IMR-90 (cell line): ENCODE measurements around the gene TOMM34. TPM values are rescaled to one million over a fixed set of nuclear protein-coding genes. Genes with fewer than 3 reads are reported as not detected.

Experiments used
- ATAC-seq: fragments of 200-7000 bp; cut with Tn5 transposase; 2 replicates; pipeline ENCODE4 v1.9.1; 2020; ENCODE audit warnings: low read depth, mild to moderate bottlenecking, moderate library complexity
- BruUV-seq: library from RNA; stranded (reverse); fragments of 400-500 nt; replicated peaks from 2 replicates; lab custom pipeline; 2021; lab: Mats Ljungman, UMichigan
- CTCF ChIA-PET: fragments of 300-600 bp; formaldehyde crosslinking; extraction: SDS; loops from one replicate; lab custom pipeline; 2021; ENCODE audit warnings: antibody characterized with exemption; lab: Yijun Ruan, JAX
- POLR2A ChIA-PET: fragments of 300-600 bp; sonication (Branson Sonifier 250); formaldehyde crosslinking; loops from one replicate; lab custom pipeline; 2022; ENCODE audit warnings: antibody characterized with exemption; ENCODE audit not compliant: unreplicated experiment; lab: Charles Lee
- DNase-seq: peaks from one replicate; pipeline ENCODE4 v3.0.0; 2013
- H2AFZ ChIP-seq: replicated peaks from 2 replicates; pipeline ENCODE3; 2013; ENCODE audit warnings: low read length, mild to moderate bottlenecking; ENCODE audit not compliant: poor library complexity
- H2AK5ac ChIP-seq: 2 replicates; pipeline ENCODE4 v1.6.1; 2013; ENCODE audit warnings: low read depth, low read length, inconsistent platforms
- H2AK9ac ChIP-seq: replicated peaks from 2 replicates; pipeline ENCODE3; 2013; ENCODE audit warnings: mild to moderate bottlenecking, low read depth, low read length, moderate library complexity; ENCODE audit not compliant: poor library complexity
- H2BK120ac ChIP-seq: 2 replicates; pipeline ENCODE4 v1.6.1; 2013; ENCODE audit warnings: low read depth, low read length, inconsistent platforms
- H2BK15ac ChIP-seq: 3 replicates; pipeline ENCODE4 v1.6.1; 2013; ENCODE audit warnings: low read depth, low read length, inconsistent platforms
- H2BK20ac ChIP-seq: 2 replicates; pipeline ENCODE4 v1.6.1; 2013; ENCODE audit warnings: low read depth, mild to moderate bottlenecking, inconsistent platforms, low read length, moderate library complexity
- H2BK5ac ChIP-seq: 2 replicates; pipeline ENCODE4 v1.6.1; 2013; ENCODE audit warnings: mild to moderate bottlenecking, low read depth, low read length, inconsistent platforms; ENCODE audit not compliant: poor library complexity, severe bottlenecking
- H3K14ac ChIP-seq: replicated peaks from 2 replicates; pipeline ENCODE4 v1.6.1; 2013; ENCODE audit warnings: low read depth, low read length, inconsistent platforms
- H3K18ac ChIP-seq: 2 replicates; pipeline ENCODE4 v1.6.1; 2013; ENCODE audit warnings: low read depth, low read length, control low read depth
- H3K23ac ChIP-seq: 2 replicates; pipeline ENCODE4 v1.6.1; 2013; ENCODE audit warnings: low read depth, low read length, inconsistent platforms
- H3K27ac ChIP-seq: 2 replicates; pipeline ENCODE4 v1.5.1; 2013; ENCODE audit warnings: mild to moderate bottlenecking, control low read depth, low read length; ENCODE audit not compliant: insufficient read depth
- H3K27me3 ChIP-seq: 2 replicates; pipeline ENCODE4 v1.6.1; 2013; ENCODE audit warnings: low read length; ENCODE audit not compliant: control insufficient read depth, insufficient read depth
- H3K36me3 ChIP-seq: 2 replicates; pipeline ENCODE4 v1.6.1; 2013; ENCODE audit warnings: low read length, mixed read lengths; ENCODE audit not compliant: control insufficient read depth, insufficient read depth
- H3K4ac ChIP-seq: 2 replicates; pipeline ENCODE4 v1.6.1; 2013; ENCODE audit warnings: low read depth, low read length, inconsistent platforms
- H3K4me1 ChIP-seq: 2 replicates; pipeline ENCODE4 v1.6.1; 2013; ENCODE audit warnings: low read length, mixed read lengths; ENCODE audit not compliant: control insufficient read depth, insufficient read depth
- H3K4me2 ChIP-seq: 2 replicates; pipeline ENCODE4 v1.6.1; 2013; ENCODE audit warnings: low read depth, mild to moderate bottlenecking, control low read depth, low read length, moderate library complexity
- H3K4me3 ChIP-seq: 2 replicates; pipeline ENCODE4 v1.5.1; 2013; ENCODE audit warnings: low read depth, mild to moderate bottlenecking, control low read depth, low read length, moderate library complexity; ENCODE audit not compliant: insufficient read depth
- H3K56ac ChIP-seq: 2 replicates; pipeline ENCODE4 v1.6.1; 2013; ENCODE audit warnings: low read length, inconsistent platforms; ENCODE audit not compliant: insufficient read depth; ENCODE audit errors: extremely low read depth
- H3K79me1 ChIP-seq, 2 experiments: 2 replicates each; pipeline ENCODE4 v1.6.1; 2013; ENCODE audit warnings: low read length in 2 of 2, inconsistent platforms in 1 of 2, low read depth in 1 of 2
- H3K9ac ChIP-seq: 2 replicates; pipeline ENCODE4 v1.6.1; 2013; ENCODE audit warnings: low read depth, low read length, control low read depth
- H3K9me1 ChIP-seq: 2 replicates; pipeline ENCODE4 v1.6.1; 2013; ENCODE audit warnings: low read length, inconsistent platforms; ENCODE audit not compliant: insufficient read depth
- H3K9me3 ChIP-seq: 2 replicates; pipeline ENCODE4 v1.6.1; 2013; ENCODE audit warnings: low read length; ENCODE audit not compliant: control insufficient read depth, insufficient read depth
- H4K20me1 ChIP-seq: 2 replicates; pipeline ENCODE4 v1.6.1; 2013; ENCODE audit warnings: low read length, inconsistent platforms; ENCODE audit not compliant: insufficient read depth
- H4K5ac ChIP-seq: 2 replicates; pipeline ENCODE4 v1.6.1; 2013; ENCODE audit warnings: mild to moderate bottlenecking, low read depth, low read length, control low read depth
- H4K8ac ChIP-seq, 2 experiments: 2 replicates each; pipeline ENCODE4 v1.6.1; 2013; ENCODE audit warnings: low read depth in 2 of 2, low read length in 2 of 2, control low read depth in 1 of 2, inconsistent platforms in 1 of 2
- H4K91ac ChIP-seq: 2 replicates; pipeline ENCODE4 v1.6.1; 2013; ENCODE audit warnings: low read depth, low read length, inconsistent platforms; ENCODE audit not compliant: insufficient read depth
- BHLHE40 ChIP-seq: fragments of 150-350 bp; IDR thresholded peaks from 2 replicates; pipeline ENCODE4 v1.6.1; 2016; ENCODE audit warnings: mild to moderate bottlenecking, low read depth, low read length
- CHD1 ChIP-seq: IDR thresholded peaks from 2 replicates; pipeline ENCODE4 v1.6.1; 2012; ENCODE audit warnings: low read depth, low read length, improper control_type of control experiment
- CTCF ChIP-seq: conservative IDR thresholded peaks from 2 replicates; pipeline ENCODE4 v1.5.1; 2012; ENCODE audit warnings: mild to moderate bottlenecking, low read depth, low read length, improper control_type of control experiment
- ELK1 ChIP-seq: fragments of 150-350 bp; IDR thresholded peaks from 2 replicates; pipeline ENCODE4 v1.6.1; 2016; ENCODE audit warnings: low read depth, mild to moderate bottlenecking, low read length, moderate library complexity, borderline replicate concordance
- FOS ChIP-seq: fragments of 150-350 bp; IDR thresholded peaks from 2 replicates; pipeline ENCODE4 v1.6.1; 2016; ENCODE audit warnings: low read depth, low read length
- MAFK ChIP-seq: IDR thresholded peaks from 2 replicates; pipeline ENCODE4 v1.6.1; 2012; ENCODE audit warnings: low read depth, low read length, improper control_type of control experiment
- MAZ ChIP-seq: IDR thresholded peaks from 2 replicates; pipeline ENCODE4 v1.6.1; 2012; ENCODE audit warnings: low read depth, mild to moderate bottlenecking, low read length, improper control_type of control experiment, moderate library complexity, borderline replicate concordance
- NFE2L2 ChIP-seq: fragments of 150-350 bp; IDR thresholded peaks from 2 replicates; pipeline ENCODE4 v1.6.1; 2016; ENCODE audit warnings: low read depth, mild to moderate bottlenecking, low read length
- POLR2A ChIP-seq: IDR thresholded peaks from 2 replicates; pipeline ENCODE4 v1.6.1; 2012; ENCODE audit warnings: mild to moderate bottlenecking, low read depth, low read length
- RAD21 ChIP-seq: IDR thresholded peaks from 2 replicates; pipeline ENCODE4 v1.6.1; 2012; ENCODE audit warnings: low read length, improper control_type of control experiment
- RCOR1 ChIP-seq: IDR thresholded peaks from 2 replicates; pipeline ENCODE4 v1.6.1; 2012; ENCODE audit warnings: mild to moderate bottlenecking, low read length, improper control_type of control experiment; ENCODE audit not compliant: insufficient replicate concordance
- RFX5 ChIP-seq: IDR thresholded peaks from 2 replicates; pipeline ENCODE4 v1.8.0; 2012; ENCODE audit warnings: low read depth, mild to moderate bottlenecking, low read length, moderate library complexity
- USF2 ChIP-seq: fragments of 150-350 bp; IDR thresholded peaks from 2 replicates; pipeline ENCODE4 v1.6.1; 2017; ENCODE audit warnings: mild to moderate bottlenecking, antibody characterized with exemption, low read length, low read depth
- WGBS, 2 experiments: methylation state at CpG; one replicate each; pipeline versions ENCODE4 v1.1.5 to v1.1.7; 2013; ENCODE audit warnings: missing lambda C conversion rate in 2 of 2; ENCODE audit not compliant: insufficient read length in 1 of 2; ENCODE audit errors: extremely low coverage in 2 of 2; 5-methylcytosine and 5-hydroxymethylcytosine counted together
- dilution Hi-C: fragments of 300-500 bp; cut with HindIII; formaldehyde crosslinking; loops from one replicate; pipeline ENCODE4 v1.14.3; 2018; ENCODE audit warnings: low sequenced_read_pairs; ENCODE audit not compliant: unreplicated experiment
- in situ Hi-C: fragments of 300-500 bp; cut with MboI; formaldehyde crosslinking; loops from 3 replicates; pipeline ENCODE4 v1.14.3; 2019; ENCODE audit warnings: low sequenced_read_pairs, inconsistent platforms, mixed read lengths
- intact Hi-C: fragments of 100-400 bp; cut with micrococcal nuclease; formaldehyde crosslinking; loops from 2 replicates; pipeline ENCODE4 v1.10.0; 2022
- polyA plus RNA-seq, 3 experiments: library from polyadenylated mRNA; depleted of rRNA; stranded (reverse); fragments of >200 nt; gene quantifications; 2 replicates each; pipeline ENCODE4 v1.2.3, GENCODE V29; 2012; ENCODE audit warnings: low replicate concordance in 1 of 3
- total RNA-seq: library from RNA; depleted of rRNA; stranded (reverse); fragments of >200 nt; gene quantifications from 2 replicates; pipeline ENCODE4 v1.2.3, GENCODE V29; 2012

Gene TOMM34
- total and polyA plus RNA-seq, 2 of the 4 experiments (the other 2 are of a cell fraction) = 97.5 to 101 TPM

- Histone ChIP-seq H3K4me1 (peaks cover 8% of the 10 kb centered on the region; the same call in 1 of the 2 replicates), H4K8ac (peak within 1 kb of the TSS; percentile 99), H3K9me3 (no peaks in the 10 kb centered on the region), H4K91ac (peak within 1 kb of the TSS; percentile 85), H2AFZ (peak within 1 kb of the TSS; percentile 98), H3K18ac (peak within 1 kb of the TSS; percentile 55), H3K9ac (peak within 1 kb of the TSS; percentile 98), H3K9me1 (peaks cover 10% of the 10 kb centered on the region), H2BK20ac (no peak within 1 kb of the TSS), H3K79me1 (peaks cover 24 to 34% of the 10 kb centered on the region in 2 experiments), H2BK120ac (peak within 1 kb of the TSS; percentile 56), H4K20me1 (no peaks in the 10 kb centered on the region; the same call in 1 of the 2 replicates), H2BK15ac (peak within 1 kb of the TSS; percentile 72; the same call in 2 of the 3 replicates), H3K27me3 (no peaks in the 10 kb centered on the region), H2BK5ac (peak within 1 kb of the TSS; percentile 86), H3K4me3 (peak within 1 kb of the TSS; percentile 72), H3K27ac (peak within 1 kb of the TSS; percentile 90), H3K36me3 (no peaks in the 10 kb centered on the region), H4K5ac (peak within 1 kb of the TSS; percentile 87), H3K4me2 (peak within 1 kb of the TSS; percentile 90), H2AK5ac (peak within 1 kb of the TSS; percentile 89), H2AK9ac (peak within 1 kb of the TSS; percentile 92), H3K14ac (peak within 1 kb of the TSS; percentile 98), H3K23ac (peak within 1 kb of the TSS; percentile 92), H3K4ac (peak within 1 kb of the TSS; percentile 94), H3K56ac (peak within 1 kb of the TSS; percentile 94)
- dilution Hi-C loops (no loop called here), in situ Hi-C loops (no loop called here), intact Hi-C loops (loop anchor here (10.0 kb wide), 1 partner anchor 809 kb away; no protein-coding TSS in a partner anchor)
- peak; percentile 87 for DNase-seq
- WGBS, 2 experiments = 2% methylated on average over 25 of the region's 68 CpGs; no CpG with 5 or more reads in 1 of the 2 experiments
- peak; percentile 96 for ATAC-seq
- ChIA-PET POLR2A (no interaction called here), CTCF (no interaction called here)
- no TSS peak for BruUV-seq
- TF ChIP-seq CTCF (peak; percentile 54), MAZ (peak; percentile 78; the same call in 1 of the 2 replicates), FOS (no peak), RAD21 (peak; percentile 35; the same call in 1 of the 2 replicates), CHD1 (no peak), RFX5 (no peak), POLR2A (peak; percentile 74), MAFK (no peak), NFE2L2 (no peak), ELK1 (no peak), USF2 (peak; percentile 95), RCOR1 (peak; percentile 8), BHLHE40 (peak; percentile 58)
Observed at GRCh38 chr20:44966030-44966961, 6.1 kb upstream of the TOMM34 start, which contains the start of gene STK4. Gene STK4, plus strand, starts transcription at chr20:44966512. Its CDS starts 57 bp downstream, at chr20:44966569.
